SU-DHL-6 (cell line): ENCODE data around the gene ZNF678.

ENCODE experiments used
- CTCF ChIP-seq: fragments of 200-600 bp; sonication (generic); IDR thresholded peaks from one replicate; pipeline ENCODE4 v1.5.1; 2017; ENCODE audit warnings: antibody characterized with exemption, mild to moderate bottlenecking, low read length, moderate library complexity; ENCODE audit not compliant: insufficient read depth, poor library complexity, severe bottlenecking
- EZH2phosphoT487 ChIP-seq: fragments of 200-600 bp; sonication (generic), shearing (Covaris generic); conservative IDR thresholded peaks from 2 replicates; pipeline ENCODE4 v1.6.1; 2018; ENCODE audit warnings: mild to moderate bottlenecking, antibody characterized with exemption, low read length, moderate library complexity, mixed read lengths

GRCh38 chr1:227560393-227561173, 2.8 kb upstream of the ZNF678 start:
- TF ChIP-seq CTCF: no peak
- no peak for TF ChIP-seq EZH2phosphoT487
